GM12875 (cell line): ENCODE measurements around the gene SLC35F6.
"Not testable (repeated sequence)": the region's sequence is repeated elsewhere in the genome, so short reads cannot be mapped to it uniquely, and the experiment has no call there.

Source experiments
- H3K4me3 ChIP-seq: one replicate; pipeline ENCODE4 v1.5.1; 2011; ENCODE audit warnings: low read depth, low read length, control low read depth
- CTCF ChIP-seq: IDR thresholded peaks from 2 replicates; pipeline ENCODE4 v1.5.1; 2011; ENCODE audit warnings: low read depth, mild to moderate bottlenecking, control low read depth, inconsistent platforms, low read length, moderate library complexity, borderline replicate concordance; ENCODE audit not compliant: insufficient read depth

Gene SLC35F6

GRCh38 chr2:26793518-26793917 is 29.4 kb downstream of the SLC35F6 start:
- no peak for TF ChIP-seq CTCF
- no peak overlapping the region for H3K4me3 ChIP-seq

DNA sequence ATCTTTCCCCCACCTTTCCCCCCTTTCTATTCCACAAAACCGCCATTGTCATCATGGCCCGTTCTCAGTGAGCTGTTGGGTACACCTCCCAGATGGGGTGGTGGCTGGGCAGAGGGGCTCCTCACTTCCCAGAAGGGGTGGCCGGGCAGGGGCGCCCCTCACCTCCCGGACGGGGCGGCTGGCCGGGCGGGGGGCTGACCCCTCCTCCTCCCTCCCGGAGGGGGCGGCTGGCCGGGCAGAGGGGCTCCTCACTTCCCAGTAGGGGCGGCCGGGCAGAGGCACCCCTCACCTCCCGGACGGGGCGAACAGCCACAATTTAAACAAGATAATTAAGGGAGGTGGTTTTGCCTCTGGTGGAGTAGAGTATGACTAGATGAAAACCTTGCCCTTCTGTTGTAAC is 31.1 kb downstream of the SLC35F6 start:
- not testable (repeated sequence) for H3K4me3 ChIP-seq

GRCh38 chr2:26801328-26801727 is 37.2 kb downstream of the SLC35F6 start:
- TF ChIP-seq CTCF: no peak

DNA sequence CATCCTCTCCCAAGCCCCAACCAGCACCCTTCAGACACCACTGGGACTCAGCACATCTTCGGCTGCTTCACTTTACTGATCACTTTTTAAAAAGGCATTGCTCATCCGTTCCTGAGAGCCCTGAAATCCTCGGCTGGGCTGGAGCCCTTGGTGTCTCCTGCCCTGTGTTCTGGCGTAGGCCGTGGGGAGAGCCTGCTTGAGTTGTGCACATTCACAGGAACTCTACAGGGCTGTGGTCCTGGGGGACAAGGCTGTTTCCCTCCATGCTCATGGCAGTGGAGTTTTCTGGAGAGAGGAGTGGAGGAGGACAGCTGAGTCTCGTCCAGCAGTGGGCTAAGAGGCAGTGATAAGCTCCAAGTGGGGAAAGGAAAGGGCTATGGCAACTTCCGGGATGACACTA is 37.7 kb downstream of the SLC35F6 start:
- TF ChIP-seq CTCF: no peak
- H3K4me3 ChIP-seq: no peak overlapping the region

More at GRCh38 chr2:26801328-26801727, 37.2 kb downstream of the SLC35F6 start:
- H3K4me3 ChIP-seq: no peak overlapping the region

- H3K4me3 ChIP-seq: no peak overlapping the region
- TF ChIP-seq CTCF: no peak
Observed at GRCh38 chr2:26805241-26805676, 41.2 kb downstream of the SLC35F6 start.

DNA sequence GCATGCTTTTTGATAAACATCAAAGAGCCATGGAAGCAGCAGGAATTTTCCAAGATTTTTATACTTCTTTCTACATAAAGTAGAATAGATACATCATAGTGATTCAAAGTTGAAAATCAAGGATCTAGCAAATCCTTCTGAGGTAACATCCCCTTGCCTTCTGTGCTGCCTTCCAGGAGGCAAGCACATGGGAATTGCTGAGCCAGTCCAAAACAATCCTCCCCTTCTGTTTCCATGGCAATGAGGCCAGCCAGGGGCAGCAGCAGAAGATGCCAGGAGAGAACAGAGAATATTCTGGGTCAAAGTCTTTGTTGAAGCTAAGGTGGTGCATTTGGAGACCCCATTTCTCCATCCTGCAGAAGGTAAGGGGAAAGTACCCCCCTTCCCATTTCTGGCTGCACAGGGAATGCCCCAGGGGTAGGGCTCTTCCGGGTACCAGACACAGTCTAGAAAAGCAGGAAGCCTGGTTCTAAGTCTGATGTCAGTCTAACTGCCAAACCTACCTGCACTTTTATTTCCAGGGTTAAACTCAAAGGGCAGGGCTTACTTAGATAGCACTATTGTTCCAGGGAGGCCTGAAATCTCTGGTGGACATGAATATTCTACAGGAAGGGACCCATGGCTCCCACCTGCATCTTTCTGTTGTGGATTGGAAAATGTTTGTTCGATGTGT is 43.8 kb downstream of the SLC35F6 start:
- H3K4me3 ChIP-seq: no peak overlapping the region
- no peak for TF ChIP-seq CTCF

GRCh38 chr2:26809211-26809610 is 45.1 kb downstream of the SLC35F6 start:
- no peak for TF ChIP-seq CTCF
- H3K4me3 ChIP-seq: no peak overlapping the region
